ENCODE data around the gene HYDIN. TPM values are rescaled to one million over a fixed set of nuclear protein-coding genes. Genes with fewer than 3 reads are reported as not detected.

The HYDIN gene
- total and polyA plus RNA-seq, 9 of the 15 experiments (the other 6 are each of a cell fraction or from before 2014, with no cell fraction given): 0.08 to 0.43 (median 0.14) TPM; not detected in 1

GRCh38 chr16:70800781-70801480, 429.6 kb downstream of the HYDIN start, which contains the start of gene VAC14 (continued):
- TF ChIP-seq CHD4 (IDR thresholded peaks at IDR 0.05; ENCODE audit: insufficient read depth, insufficient replicate concordance, low read depth, low read length, poor library complexity, severe bottlenecking): no peak
- TF ChIP-seq ZBTB40 (IDR thresholded peaks at IDR 0.05): peak; percentile 84
- TF ChIP-seq ZBTB40 (CRISPR knock-in tag; IDR thresholded peaks at IDR 0.05): no peak
- TF ChIP-seq ZNF780A (CRISPR knock-in tag; IDR thresholded peaks at IDR 0.05): no peak
- TF ChIP-seq RBM34 (IDR thresholded peaks at IDR 0.05; ENCODE audit: borderline replicate concordance, insufficient read depth, low read length): no peak
- TF ChIP-seq HDAC2 (IDR thresholded peaks at IDR 0.05): peak; percentile 58; the same call in 1 of the 2 replicates
- no peak for TF ChIP-seq ZNF589 (CRISPR knock-in tag; IDR thresholded peaks at IDR 0.05; ENCODE audit: low read depth)
- TF ChIP-seq ZNF146 (CRISPR knock-in tag; IDR thresholded peaks at IDR 0.05; ENCODE audit: unreplicated experiment): no peak
- no peak for TF ChIP-seq SLC30A9 (CRISPR knock-in tag; IDR thresholded peaks at IDR 0.05)
- TF ChIP-seq, protein P1, sequence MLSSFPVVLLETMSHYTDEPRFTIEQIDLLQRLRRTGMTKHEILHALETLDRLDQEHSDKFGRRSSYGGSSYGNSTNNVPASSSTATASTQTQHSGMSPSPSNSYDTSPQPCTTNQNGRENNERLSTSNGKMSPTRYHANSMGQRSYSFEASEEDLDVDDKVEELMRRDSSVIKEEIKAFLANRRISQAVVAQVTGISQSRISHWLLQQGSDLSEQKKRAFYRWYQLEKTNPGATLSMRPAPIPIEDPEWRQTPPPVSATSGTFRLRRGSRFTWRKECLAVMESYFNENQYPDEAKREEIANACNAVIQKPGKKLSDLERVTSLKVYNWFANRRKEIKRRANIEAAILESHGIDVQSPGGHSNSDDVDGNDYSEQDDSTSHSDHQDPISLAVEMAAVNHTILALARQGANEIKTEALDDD (IDR thresholded peaks at IDR 0.05): no peak
- no peak; the same call in 1 of the 2 replicates for TF ChIP-seq ZBTB1 (CRISPR knock-in tag; IDR thresholded peaks at IDR 0.05; ENCODE audit: borderline replicate concordance, low read depth)
- TF ChIP-seq COPS2 (conservative IDR thresholded peaks at IDR 0.05): no peak
- TF ChIP-seq ZNF232 (CRISPR knock-in tag; IDR thresholded peaks at IDR 0.05): no peak
- peak; percentile 73 for TF ChIP-seq HCFC1 (IDR thresholded peaks at IDR 0.05; ENCODE audit: low read depth, low read length)
- TF ChIP-seq EP400 (IDR thresholded peaks at IDR 0.05): peak; percentile 62
- TF ChIP-seq ZNF253 (CRISPR knock-in tag; conservative IDR thresholded peaks at IDR 0.05): no peak
- TF ChIP-seq CHD1 (IDR thresholded peaks at IDR 0.05; ENCODE audit: low read length): no peak
